Measurements from ENCODE around the gene SLC25A11.
"Not testable (repeated sequence)": the region's sequence is repeated elsewhere in the genome, so short reads cannot be mapped to it uniquely, and the experiment has no call there.

SLC25A11 gene

GRCh38 chr17:4914551-4914950 lies 25.3 kb downstream of the SLC25A11 start:
- not testable (repeated sequence) for DNase-seq (ENCODE audit: low spot score)

- DNase-seq (ENCODE audit: low spot score): no peak
Measured at GRCh38 chr17:4913994-4914393, 25.9 kb downstream of the SLC25A11 start.

- peak; percentile 96 for DNase-seq (ENCODE audit: low spot score)
Measured at GRCh38 chr17:4908711-4909496, 30.9 kb downstream of the SLC25A11 start.

GRCh38 chr17:4908301-4908700 lies 31.5 kb downstream of the SLC25A11 start:
- no peak for DNase-seq (ENCODE audit: low spot score)

- DNase-seq (ENCODE audit: low spot score): not testable (repeated sequence)
Measured at GRCh38 chr17:4906642-4907041, 33.2 kb downstream of the SLC25A11 start.

- DNase-seq (ENCODE audit: low spot score): peak; percentile 53
Measured at GRCh38 chr17:4903051-4903818, 36.6 kb downstream of the SLC25A11 start, which contains the start of gene CHRNE. TSS of gene CHRNE (minus strand) at chr17:4903098. CDS start at chr17:4903063, 35 bp downstream.

GRCh38 chr17:4902540-4902939 lies 37.3 kb downstream of the SLC25A11 start:
- DNase-seq (ENCODE audit: low spot score): no peak

- DNase-seq (ENCODE audit: low spot score): no peak
Measured at GRCh38 chr17:4901648-4902344, 38.0 kb downstream of the SLC25A11 start.

GRCh38 chr17:4901108-4901647 lies 38.7 kb downstream of the SLC25A11 start:
- no peak for DNase-seq (ENCODE audit: low spot score)

- DNase-seq (ENCODE audit: low spot score): no peak
Measured at GRCh38 chr17:4900231-4901107, 39.4 kb downstream of the SLC25A11 start.

- DNase-seq (ENCODE audit: low spot score): peak; percentile 89
Measured at GRCh38 chr17:4899341-4900230, 40.3 kb downstream of the SLC25A11 start, which contains the start of gene C17orf107. TSS of gene C17orf107 (plus strand) at chr17:4899536. CDS start at chr17:4899763, 227 bp downstream.

- DNase-seq (ENCODE audit: low spot score): no peak
Measured at GRCh38 chr17:4898927-4899326, 40.9 kb downstream of the SLC25A11 start.

GRCh38 chr17:4898351-4898750 lies 41.5 kb downstream of the SLC25A11 start:
- DNase-seq (ENCODE audit: low spot score): no peak

GRCh38 chr17:4897785-4898184 lies 42.1 kb downstream of the SLC25A11 start:
- no peak for DNase-seq (ENCODE audit: low spot score)

GRCh38 chr17:4897198-4897687 lies 42.6 kb downstream of the SLC25A11 start:
- no peak for DNase-seq (ENCODE audit: low spot score)

- no peak for DNase-seq (ENCODE audit: low spot score)
Measured at GRCh38 chr17:4896332-4897197, 43.3 kb downstream of the SLC25A11 start.

- no peak for DNase-seq (ENCODE audit: low spot score)
Measured at GRCh38 chr17:4895657-4896331, 44.1 kb downstream of the SLC25A11 start.

GRCh38 chr17:4895121-4895520 lies 44.7 kb downstream of the SLC25A11 start:
- no peak for DNase-seq (ENCODE audit: low spot score)
